A549 treated with Hydrocortisone at 1 μM for 4 hours (cell line): Measurements from ENCODE around the gene ITGA2. TPM values are rescaled to one million over a fixed set of nuclear protein-coding genes. Genes with fewer than 3 reads are reported as not detected.

Experiments
- total RNA-seq: library from RNA; stranded (reverse); fragments of 200-300 nt; extraction: Qiagen RNA extraction; gene quantifications from 5 replicates; pipeline ENCODE4 v1.2.3, GENCODE V29; 2022

Gene ITGA2
- total RNA-seq = 9.3 to 15.7 TPM (median 11.8 TPM) in 5 replicates

DNA sequence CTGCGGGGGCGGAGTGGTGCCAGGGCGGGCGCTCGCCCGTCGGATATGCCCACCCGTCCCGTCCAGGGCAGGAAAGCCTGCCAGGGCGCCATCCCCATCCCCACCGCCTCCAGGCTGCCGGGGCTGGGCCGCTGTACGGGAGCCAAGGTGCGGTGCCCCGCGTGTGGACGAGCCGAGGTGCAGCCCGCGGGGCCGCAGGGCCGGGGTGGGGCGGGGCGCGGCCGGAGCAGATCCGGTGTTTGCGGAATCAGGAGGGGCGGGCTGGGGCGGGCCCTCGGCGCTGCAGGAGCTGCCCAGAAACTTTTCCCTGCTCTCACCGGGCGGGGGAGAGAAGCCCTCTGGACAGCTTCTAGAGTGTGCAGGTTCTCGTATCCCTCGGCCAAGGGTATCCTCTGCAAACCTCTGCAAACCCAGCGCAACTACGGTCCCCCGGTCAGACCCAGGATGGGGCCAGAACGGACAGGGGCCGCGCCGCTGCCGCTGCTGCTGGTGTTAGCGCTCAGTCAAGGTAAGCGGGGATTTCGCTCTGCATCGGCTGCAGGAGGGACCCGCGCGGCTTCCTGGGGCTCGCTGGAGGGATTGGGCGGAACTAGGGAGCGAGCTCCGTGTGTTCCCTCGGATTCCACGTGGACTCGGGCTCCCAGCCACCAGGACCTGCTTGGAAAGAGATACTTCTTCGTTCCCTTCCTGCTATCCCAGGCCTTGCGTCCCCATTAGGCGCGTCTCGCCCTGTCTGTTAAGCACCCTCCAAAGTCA is at the start of gene ITGA2:
TSS of gene ITGA2 (plus strand) at position 328 of the 756 bp plus-strand sequence. CDS start at position 445, 117 bp downstream.

DNA sequence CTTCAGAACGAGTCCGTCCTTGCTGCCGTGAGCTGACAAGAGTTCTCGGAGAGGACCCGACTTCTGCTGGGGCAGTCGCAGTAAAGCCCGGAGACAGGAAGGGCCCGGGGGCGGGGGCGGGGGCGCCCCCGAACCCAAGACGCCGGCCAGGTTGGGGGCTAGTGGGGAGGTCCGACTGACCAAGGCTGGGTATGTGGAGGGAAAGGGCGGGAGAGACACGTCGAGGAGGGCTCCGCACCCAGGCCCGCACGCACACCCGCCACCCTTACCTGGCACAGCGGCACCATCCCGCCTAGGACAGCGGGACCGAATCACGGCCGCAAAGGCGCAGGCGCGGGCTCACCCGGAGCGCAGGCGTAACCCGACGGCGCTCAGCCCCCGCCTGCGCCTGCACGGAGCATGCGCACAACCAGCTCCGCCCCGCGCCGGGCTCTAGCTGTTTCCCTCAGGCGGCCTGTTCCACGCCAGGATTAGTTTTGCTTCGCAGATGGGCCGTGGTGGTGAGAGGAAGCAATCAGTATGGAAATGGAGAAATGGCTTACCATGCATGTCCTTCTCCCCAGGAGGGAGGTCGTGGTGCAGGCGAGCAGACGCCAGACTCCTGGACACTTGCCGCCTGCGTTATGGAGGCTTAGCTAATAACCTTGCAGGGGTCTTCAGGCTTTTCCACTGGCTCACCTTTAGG is 120.4 kb downstream of the ITGA2 start, which contains the start of gene MOCS2:
TSS of gene MOCS2 (minus strand) at position 315 of the 685 bp plus-strand sequence. CDS start 2,583 bp downstream, outside the sequence.

Other genes starting within 250 kb of the ITGA2 start
- gene ITGA1, start 201.4 kb upstream of the ITGA2 start, total RNA-seq = 0.92 to 1.6 TPM (median 1.1 TPM) in 5 replicates
- 16.8 to 18.0 TPM (median 17.5 TPM) in 5 replicates for gene PELO, start 201.4 kb upstream of the ITGA2 start, total RNA-seq
- 28.7 to 34.0 TPM (median 30.5 TPM) in 5 replicates for gene MOCS2, start 120.4 kb downstream of the ITGA2 start, total RNA-seq